C4-2B (cell line): Measurements from ENCODE around the gene DUS2.

Source experiments
- H3K27ac ChIP-seq: fragments of 450-650 bp; 2 replicates; pipeline ENCODE4 v1.5.1; 2017
- ZFX ChIP-seq: fragments of 450-650 bp; IDR thresholded peaks from 2 replicates; pipeline ENCODE4 v1.6.1; 2017
- TF ChIP-seq, protein P1 (sequence below): fragments of 450-650 bp; conservative IDR thresholded peaks from 2 replicates; pipeline ENCODE4 v1.5.1; 2017; ENCODE audit warnings: mild to moderate bottlenecking

Gene DUS2

GRCh38 chr16:68082629-68083238 is 59.6 kb downstream of the DUS2 start:
- TF ChIP-seq, protein P1, sequence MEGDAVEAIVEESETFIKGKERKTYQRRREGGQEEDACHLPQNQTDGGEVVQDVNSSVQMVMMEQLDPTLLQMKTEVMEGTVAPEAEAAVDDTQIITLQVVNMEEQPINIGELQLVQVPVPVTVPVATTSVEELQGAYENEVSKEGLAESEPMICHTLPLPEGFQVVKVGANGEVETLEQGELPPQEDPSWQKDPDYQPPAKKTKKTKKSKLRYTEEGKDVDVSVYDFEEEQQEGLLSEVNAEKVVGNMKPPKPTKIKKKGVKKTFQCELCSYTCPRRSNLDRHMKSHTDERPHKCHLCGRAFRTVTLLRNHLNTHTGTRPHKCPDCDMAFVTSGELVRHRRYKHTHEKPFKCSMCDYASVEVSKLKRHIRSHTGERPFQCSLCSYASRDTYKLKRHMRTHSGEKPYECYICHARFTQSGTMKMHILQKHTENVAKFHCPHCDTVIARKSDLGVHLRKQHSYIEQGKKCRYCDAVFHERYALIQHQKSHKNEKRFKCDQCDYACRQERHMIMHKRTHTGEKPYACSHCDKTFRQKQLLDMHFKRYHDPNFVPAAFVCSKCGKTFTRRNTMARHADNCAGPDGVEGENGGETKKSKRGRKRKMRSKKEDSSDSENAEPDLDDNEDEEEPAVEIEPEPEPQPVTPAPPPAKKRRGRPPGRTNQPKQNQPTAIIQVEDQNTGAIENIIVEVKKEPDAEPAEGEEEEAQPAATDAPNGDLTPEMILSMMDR: no peak
- H3K27ac ChIP-seq: no peak overlapping the region

DNA sequence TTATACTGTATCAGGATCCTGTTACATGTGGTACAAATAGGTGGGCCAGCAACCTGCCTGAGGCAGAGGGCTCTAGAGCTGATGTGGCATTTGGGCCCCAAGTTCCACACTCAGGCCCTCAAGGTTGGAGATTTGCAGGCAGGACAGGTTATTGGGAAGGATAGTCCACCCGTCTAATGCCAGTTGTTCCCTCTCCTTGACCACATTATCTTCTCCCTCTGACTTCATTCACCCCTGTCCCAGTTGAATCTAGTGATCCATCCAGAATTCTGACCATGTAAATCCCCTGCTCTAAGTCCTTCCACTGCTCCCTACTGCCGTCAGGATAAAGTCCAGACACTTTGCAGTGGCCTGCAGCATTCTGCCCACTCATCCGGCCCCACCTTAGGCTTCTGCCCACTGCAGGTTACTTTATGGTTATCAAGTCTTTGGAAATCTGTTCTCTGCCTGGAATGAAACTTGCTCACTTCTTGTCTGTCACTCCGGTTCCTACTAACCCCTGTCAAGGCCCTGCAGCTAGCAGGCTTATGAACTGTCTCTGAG is 60.2 kb downstream of the DUS2 start:
- no peak overlapping the region for H3K27ac ChIP-seq
- TF ChIP-seq, protein P1: no peak

GRCh38 chr16:68083861-68084503 is 60.9 kb downstream of the DUS2 start:
- no peak overlapping the region for H3K27ac ChIP-seq
- TF ChIP-seq, protein P1: no peak
- TF ChIP-seq ZFX: no peak

DNA sequence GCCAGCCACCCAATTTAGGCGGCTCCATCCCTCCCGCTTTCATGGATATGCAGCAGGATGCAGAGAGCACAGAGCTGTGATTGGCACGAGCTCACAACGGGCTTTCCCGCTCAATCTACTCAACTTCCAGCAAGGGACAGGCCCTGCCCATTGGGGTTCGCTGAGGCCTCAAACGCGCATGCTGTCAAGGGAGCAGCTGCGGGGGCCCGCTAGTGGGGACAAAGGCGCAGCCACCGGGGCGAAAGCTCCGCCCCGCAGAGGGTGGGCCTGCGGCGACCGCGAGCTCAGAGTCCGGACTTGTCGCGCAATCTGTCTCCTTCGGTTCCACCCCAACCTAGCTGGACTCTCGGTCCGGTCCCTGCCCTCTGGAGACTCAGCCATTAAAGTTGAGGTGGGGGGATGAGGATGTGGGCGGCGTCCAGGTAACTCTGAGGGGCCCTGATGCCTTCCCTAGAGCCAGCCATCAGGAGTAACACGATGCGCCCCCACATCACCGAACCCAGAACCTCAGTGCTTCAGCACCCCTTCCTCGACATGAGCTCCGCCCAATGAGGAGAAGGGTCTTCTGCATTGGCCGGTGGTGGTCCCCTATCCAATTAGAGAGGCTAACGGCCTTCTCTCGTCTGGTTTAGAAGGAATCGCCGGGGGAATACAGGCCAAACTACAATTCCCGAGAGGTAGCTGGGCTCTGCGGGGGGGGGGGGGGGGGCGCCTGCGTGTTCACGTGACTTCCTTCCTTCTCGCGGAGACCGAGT is 61.6 kb downstream of the DUS2 start:
- TF ChIP-seq, protein P1: no peak
- no peak for TF ChIP-seq ZFX
- peak overlapping the region; percentile 96; the same call in 1 of the 2 replicates for H3K27ac ChIP-seq

- H3K27ac ChIP-seq: peak within 1 kb of the TSS; percentile 96
- TF ChIP-seq, protein P1: no peak
- peak; percentile 88 for TF ChIP-seq ZFX
Measured at GRCh38 chr16:68085259-68086071, 62.4 kb downstream of the DUS2 start, which contains the start of gene NFATC3. Gene NFATC3 (plus strand): TSS chr16:68085370. CDS start chr16:68085682, 312 bp downstream.

GRCh38 chr16:68086336-68086841 is 63.3 kb downstream of the DUS2 start:
- no peak for TF ChIP-seq ZFX
- TF ChIP-seq, protein P1: no peak
- no peak overlapping the region; the same call in 1 of the 2 replicates for H3K27ac ChIP-seq
